ENCODE data around the gene PDAP1. TPM values are rescaled to one million over a fixed set of nuclear protein-coding genes. Genes with fewer than 3 reads are reported as not detected.
"Not testable (repeated sequence)": the region's sequence is repeated elsewhere in the genome, so short reads cannot be mapped to it uniquely, and the experiment has no call there.

Gene PDAP1
- total and polyA plus RNA-seq, 2 of the 8 experiments (the other 6 are each of a cell fraction or from before 2014, with no cell fraction given) = 26.6 to 169 TPM

GRCh38 chr7:99358521-99358920, 49.9 kb downstream of the PDAP1 start:
- H3K18ac ChIP-seq (ENCODE audit: extremely low read depth, low read length) = not testable (repeated sequence)

More at GRCh38 chr7:99358521-99358920, 49.9 kb downstream of the PDAP1 start:
- not testable (repeated sequence) for H3K27me3 ChIP-seq (replicated peaks in 1 of 4; ENCODE audit: control insufficient read depth in 3 of 4, extremely low read depth in 1 of 4, insufficient read depth in 3 of 4, low read length in 3 of 4); H2BK20ac ChIP-seq (ENCODE audit: low read length); H2BK5ac ChIP-seq (ENCODE audit: low read depth, low read length); H3K9me3 ChIP-seq (ENCODE audit: insufficient read depth in 2 of 2, low read depth in 1 of 2, low read length in 1 of 2); H2BK15ac ChIP-seq (ENCODE audit: low read length); H4K8ac ChIP-seq (ENCODE audit: extremely low read depth, insufficient read depth, low read length); H3K4me2 ChIP-seq (ENCODE audit: insufficient read depth in 1 of 2, low read depth in 2 of 2, low read length in 2 of 2); FAIRE-seq; H3K23ac ChIP-seq (ENCODE audit: insufficient read length); H4K91ac ChIP-seq (replicated peaks; ENCODE audit: insufficient read length, low read length); H3K4me3 ChIP-seq (ENCODE audit: extremely low read depth in 1 of 4, insufficient read depth in 2 of 4, low read depth in 3 of 4, low read length in 4 of 4); H2AFZ ChIP-seq (ENCODE audit: low read length); H3K9ac ChIP-seq (replicated peaks in 1 of 4; ENCODE audit: extremely low read depth in 1 of 4, low read depth in 3 of 4, low read length in 3 of 4); H3K79me2 ChIP-seq (ENCODE audit: control insufficient read depth in 1 of 2, insufficient read depth in 2 of 2, low read length in 2 of 2); H2BK120ac ChIP-seq (replicated peaks; ENCODE audit: low read depth, low read length); H3K4ac ChIP-seq (replicated peaks; ENCODE audit: insufficient read length, low read depth, low read length); H3K4me1 ChIP-seq (replicated peaks in 1 of 4; ENCODE audit: control insufficient read depth in 3 of 4, insufficient read depth in 4 of 4, low read length in 3 of 4); H3K56ac ChIP-seq (replicated peaks; ENCODE audit: insufficient read length, low read depth, low read length); H3K23me2 ChIP-seq (ENCODE audit: low read depth, low read length); H2AK5ac ChIP-seq (ENCODE audit: low read depth, low read length); H4K5ac ChIP-seq (ENCODE audit: insufficient read length, low read depth, low read length); H3K14ac ChIP-seq (ENCODE audit: insufficient read length); DNase-seq (ENCODE audit: low read depth in 1 of 2, low spot score in 2 of 2); H3K27ac ChIP-seq (ENCODE audit: low read depth, low read length); H4K20me1 ChIP-seq (replicated peaks in 1 of 2; ENCODE audit: control insufficient read depth in 1 of 2, insufficient read depth in 2 of 2, low read length in 2 of 2); H2BK12ac ChIP-seq (ENCODE audit: low read depth, low read length); H3K79me1 ChIP-seq (ENCODE audit: low read depth, low read length)
- peaks cover 4 to 34% (median 16%) of the 10 kb centered on the region in 4 experiments; a peak in 6 of 8 replicates for H3K36me3 ChIP-seq (ENCODE audit: control insufficient read depth in 2 of 4, insufficient read depth in 4 of 4, low read length in 3 of 4)
- POLR2A ChIA-PET (ENCODE audit: partially characterized antibody) = interaction anchor here (0.6 to 1.4 kb wide), 7 partner anchors 15 to 203 kb away, joined by 3 to 8 read pairs (median 3); partner anchors contain the start of genes BUD31 and PDAP1
- CTCF ChIA-PET (ENCODE audit: partially characterized antibody) = interaction anchor here (0.6 to 1.1 kb wide), 2 partner anchors 54 to 59 kb away, joined by 3 read pairs; no protein-coding TSS in a partner anchor
- WGBS, 2 experiments (ENCODE audit: extremely low coverage in 1 of 2, insufficient coverage in 1 of 2, insufficient read length in 1 of 2, insufficient replicate concordance in 2 of 2, low coverage in 1 of 2, low lambda C conversion rate in 2 of 2, missing lambda C conversion rate in 1 of 2) = 96% methylated on average over 15 of the region's 15 CpGs; no CpG with 5 or more reads in 1 of the 2 experiments
